EL (cell line): ENCODE measurements around the gene ASAP3.
"Not testable (repeated sequence)": the region's sequence is repeated elsewhere in the genome, so short reads cannot be mapped to it uniquely, and the experiment has no call there.

Source experiments
- DNase-seq: peaks from one replicate; pipeline ENCODE4 v3.0.0-alpha.2; 2016

The ASAP3 gene

DNA sequence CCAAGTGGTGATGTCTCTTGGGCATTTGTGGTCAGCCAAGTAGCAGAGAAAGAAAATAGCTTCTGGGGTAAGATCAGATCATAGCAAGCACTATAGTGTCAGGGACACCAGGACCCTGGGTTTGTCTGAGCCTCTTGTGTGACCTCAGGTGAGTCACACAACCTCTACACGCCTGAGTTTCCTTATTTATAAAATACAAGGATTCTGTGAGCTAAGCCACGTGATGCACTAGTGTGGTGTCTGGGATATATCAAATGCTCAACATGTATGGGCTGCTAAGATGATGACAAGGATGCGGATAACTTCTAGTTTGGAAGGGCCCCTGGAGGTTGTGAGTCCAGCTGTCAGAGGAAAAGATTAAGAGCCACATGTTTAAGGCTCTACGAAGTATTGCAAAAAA lies 89.8 kb downstream of the ASAP3 start:
- peak; percentile 65 for DNase-seq

DNA sequence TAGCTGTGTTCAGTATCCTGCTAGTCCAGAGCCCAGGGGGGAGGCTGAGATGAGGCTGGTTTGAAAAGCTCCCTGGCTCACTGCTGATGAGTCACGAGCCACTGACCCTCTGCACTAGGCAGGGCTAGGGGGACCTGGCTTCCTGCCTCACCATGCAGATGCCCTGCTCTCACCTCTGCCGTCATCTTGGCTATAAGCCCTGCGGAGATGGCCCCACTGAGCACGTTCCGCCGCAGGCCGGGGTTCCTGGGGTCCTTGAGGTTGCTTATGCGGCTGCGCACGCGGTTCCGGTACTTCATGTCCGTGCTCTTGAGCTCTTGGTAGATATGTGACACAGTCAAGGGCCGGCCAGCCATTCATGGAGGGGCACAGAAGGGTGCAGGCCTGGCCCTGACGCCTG lies 90.3 kb downstream of the ASAP3 start:
- peak; percentile 84 for DNase-seq

DNA sequence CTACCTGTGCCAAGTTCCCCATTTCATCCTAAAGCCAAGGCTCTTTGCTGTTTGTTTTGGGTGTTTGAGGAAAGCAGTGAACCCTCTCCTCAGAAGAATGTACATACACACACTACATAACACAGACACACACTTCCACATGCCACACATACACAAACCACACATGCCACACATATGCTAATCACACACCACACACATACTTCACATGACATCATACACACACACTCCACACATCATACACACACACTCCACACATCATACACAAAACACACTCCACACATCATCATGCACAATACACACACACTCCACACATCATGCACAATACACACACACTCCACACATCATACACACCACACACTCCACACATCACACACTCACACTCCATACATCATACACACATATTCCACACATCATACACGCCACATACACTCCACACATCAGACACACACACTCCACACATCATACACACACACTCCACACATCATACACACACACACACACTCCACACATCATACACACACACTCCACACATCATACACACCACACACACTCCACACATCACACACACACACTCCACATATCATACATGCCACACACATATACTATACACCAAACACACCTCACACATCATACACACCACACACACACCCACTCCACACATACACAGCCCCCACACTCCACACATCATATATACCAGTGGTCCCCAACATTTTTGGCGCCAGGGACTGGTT lies 91.7 kb downstream of the ASAP3 start:
- no peak for DNase-seq

DNA sequence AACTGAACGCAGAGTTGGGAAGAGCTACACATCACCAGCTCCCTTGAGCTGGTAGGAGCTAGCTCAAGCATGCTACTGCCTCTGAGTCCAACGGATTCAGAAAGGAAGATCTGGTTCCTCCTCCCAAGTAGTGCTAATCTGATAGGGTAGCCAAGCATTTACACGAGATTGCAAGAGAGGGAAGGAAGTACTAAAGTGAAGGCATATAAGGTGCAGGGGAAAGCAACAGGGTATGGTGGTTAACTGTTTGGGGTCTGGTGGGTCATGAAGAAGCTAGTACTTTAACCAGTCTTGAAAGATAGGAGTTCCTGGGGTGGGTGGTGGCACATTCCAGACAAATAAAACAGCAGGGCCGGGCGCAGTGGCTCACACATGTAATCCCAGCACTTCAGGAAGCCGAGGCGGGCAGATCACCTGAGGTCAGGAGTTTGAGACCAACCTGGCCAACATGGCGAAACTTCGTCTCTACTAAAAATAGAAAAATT lies 94.1 kb downstream of the ASAP3 start:
- no peak for DNase-seq

DNA sequence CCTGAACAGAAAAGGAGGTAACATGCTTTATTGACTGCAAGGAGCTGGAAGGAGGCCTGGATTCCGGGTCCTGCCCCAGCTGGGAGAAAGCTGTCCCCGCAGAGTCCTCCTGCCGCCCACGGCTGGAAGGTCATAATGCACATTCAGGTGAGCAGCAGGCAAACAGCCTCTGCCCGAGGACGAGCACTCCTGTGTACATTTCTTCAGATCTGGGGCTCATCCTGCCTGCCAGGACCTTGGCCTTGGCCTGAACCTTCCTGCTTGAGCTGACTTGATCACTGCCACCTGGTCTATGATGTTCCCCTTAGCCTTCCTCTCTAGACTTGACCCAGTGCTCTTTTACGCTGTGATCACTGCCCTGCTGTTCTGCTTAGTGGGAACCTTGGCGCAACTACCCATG lies 96.5 kb downstream of the ASAP3 start:
- no peak for DNase-seq

DNA sequence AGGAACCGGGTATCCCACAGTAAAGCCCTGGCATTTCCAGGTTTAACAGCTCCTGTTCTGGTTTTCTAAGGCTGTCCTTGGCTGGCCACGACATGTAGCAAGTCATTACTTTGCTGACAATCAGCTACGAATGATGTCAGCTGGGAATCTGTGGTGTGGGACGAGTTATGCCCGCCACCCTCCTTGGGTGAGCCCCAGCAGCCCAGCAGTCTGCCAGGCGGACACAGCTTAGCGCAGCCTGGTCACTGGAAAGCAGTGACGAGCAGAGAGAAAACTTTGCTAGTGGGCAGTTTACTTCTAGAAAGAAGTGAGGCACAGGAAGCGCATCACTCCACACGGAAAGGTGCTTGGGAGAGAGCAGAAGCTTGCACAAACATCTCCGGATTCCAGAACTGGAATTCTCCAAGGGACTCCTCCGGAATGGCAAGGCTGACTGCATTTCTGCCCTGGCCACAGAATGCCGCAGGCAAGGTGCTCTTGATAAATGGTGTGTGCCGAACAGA lies 98.8 kb downstream of the ASAP3 start:
- DNase-seq: no peak

DNA sequence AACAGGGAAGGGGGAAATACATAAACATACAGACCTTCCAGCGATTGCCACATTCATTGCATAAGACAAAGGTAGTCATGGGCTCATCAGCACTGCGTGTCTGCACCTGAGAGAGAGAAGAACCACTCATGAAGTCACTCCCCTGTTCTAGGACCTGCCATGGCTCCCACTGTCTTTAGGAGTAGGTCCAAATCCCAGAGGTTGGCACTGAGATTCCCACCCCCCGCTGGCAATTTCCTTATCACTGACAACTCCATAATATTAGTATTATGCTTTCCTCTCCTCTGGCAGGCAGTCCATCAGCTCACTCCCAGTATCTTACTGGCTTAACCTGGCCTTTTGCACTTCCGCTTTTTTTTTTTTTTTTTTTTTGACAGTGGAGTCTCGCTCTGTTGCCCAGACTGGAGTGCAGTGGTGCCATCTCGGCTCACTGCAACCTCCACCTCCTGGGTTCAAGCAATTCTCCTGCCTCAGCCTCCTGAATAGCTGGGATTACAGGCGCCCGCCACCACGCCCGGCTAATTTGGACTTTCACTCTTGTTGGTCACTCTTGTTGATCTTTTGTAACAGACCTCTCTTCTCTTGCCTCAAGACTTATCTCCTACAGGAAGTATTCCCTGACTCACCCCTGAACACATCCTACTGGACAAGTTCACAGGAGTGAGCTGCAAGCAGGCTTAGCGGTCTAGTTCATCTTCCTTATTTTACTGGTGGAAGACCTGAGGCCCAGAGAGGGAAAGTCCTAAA lies 99.5 kb downstream of the ASAP3 start:
- DNase-seq: peak; percentile 74

DNA sequence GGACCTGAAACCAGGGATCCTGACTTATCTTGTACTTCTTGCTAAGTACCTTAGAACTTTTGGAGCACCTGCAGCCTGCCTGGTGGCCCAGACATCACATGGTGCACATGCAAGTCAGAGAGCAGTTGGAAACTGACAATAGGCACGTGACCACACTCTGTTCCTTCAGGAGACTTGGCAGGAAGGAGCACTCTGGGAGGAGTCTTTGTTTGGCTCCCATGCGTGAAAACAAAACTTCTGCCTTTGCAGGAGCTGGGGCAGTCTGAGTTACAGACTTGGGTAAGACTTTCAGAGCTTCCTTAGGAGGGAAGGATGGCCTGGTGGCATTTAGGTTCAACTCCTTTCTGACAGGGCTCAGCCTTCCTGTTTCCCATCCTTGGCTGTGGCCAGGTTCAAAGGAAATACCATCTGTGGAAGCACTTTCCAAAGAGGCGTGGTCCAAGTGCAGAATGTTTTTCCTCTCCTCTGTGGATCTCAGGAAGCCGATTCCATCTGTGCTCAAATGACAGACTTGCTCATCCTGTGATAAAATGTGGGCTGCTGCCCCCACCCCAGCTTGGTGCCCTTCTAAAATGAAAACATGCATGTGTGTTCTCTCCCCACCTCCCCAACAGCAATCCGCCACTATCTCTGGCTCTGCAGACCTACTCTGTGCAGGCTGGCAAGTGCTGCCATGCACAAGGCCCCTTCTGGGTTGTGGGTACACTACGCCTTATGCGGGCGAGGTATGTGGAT lies 100.2 kb downstream of the ASAP3 start:
- DNase-seq: no peak

DNA sequence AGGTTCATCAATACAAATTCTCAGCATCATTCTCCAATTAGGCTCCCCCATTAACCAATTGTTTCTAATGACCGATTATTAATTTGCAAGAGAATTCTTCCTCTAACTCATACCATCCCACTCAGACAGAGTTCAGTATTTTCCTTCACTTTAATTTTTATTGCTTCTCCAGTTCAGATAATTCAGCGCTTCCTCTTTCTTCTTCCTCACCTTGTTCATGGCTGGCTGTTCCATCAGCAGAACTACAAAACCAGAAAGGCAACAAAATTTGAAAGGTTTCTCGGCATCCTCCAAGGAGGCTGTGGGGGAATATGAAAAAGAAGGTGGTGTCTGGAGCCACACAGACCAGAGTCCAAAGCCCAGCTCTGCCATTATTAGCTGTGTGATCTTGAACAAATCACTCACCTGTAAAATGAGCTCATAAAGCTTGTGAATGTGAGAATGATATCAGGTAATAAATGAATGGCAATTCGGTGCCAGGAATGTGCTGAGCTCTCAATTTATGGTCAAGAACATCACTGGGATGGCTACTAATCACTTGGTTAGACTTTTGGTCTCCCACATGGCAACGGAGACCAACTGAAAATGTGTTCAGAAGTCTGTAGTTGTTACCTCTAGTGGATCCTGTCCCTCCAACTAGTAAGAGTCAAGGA lies 102.6 kb downstream of the ASAP3 start:
- DNase-seq: no peak

DNA sequence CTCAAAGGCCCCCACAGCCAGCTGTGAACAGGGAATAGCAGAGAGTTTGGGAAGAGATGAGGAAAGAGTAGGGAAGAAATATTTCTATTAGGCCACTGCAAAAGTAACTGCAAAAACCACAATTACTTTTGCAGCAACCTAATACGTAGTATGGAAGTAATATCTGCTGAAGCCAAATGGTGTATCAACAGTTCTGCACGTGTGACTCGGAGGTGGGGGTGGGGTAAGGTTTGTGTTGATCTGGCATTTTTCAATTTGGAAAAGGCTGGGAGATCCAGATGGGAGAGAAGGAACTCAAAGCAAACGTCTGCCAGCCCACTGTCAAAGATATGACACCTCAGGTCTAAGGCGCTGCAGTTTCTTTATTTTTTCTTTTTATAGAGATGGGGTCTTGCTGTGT lies 103.3 kb downstream of the ASAP3 start:
- no peak for DNase-seq

DNA sequence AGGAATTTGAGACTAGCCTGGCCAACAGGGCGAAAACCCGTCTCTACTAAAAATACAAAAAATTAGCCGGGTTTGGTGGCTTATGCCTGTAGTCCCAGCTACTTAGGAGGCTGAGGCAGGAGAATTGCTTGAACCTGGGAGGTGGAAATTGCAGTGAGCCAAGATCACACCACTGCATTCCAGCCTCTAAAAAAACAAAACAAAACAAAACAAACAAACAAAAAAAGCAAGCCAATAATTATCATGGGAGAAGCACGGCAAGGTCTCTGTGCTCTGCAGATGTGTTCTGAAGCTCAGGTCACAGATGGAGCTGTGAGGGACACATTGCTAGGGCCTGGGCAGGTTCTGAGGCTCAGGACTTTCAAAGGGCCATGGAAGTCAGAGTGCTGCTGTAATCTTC lies 103.7 kb downstream of the ASAP3 start:
- not testable (repeated sequence) for DNase-seq
